Prostate gland (tissue), 2 donors: Measurements from ENCODE around the gene KMT2C.

Experiments used
- CTCF ChIP-seq, 4 experiments: fragments of 200-600 bp in 2 of 4; fragments of 450-650 bp in 2 of 4; sonication (generic) in 2 of 4; IDR thresholded peaks; 1 replicate in 3 of 4; 2 replicates in 1 of 4; pipeline ENCODE4 v1.5.1; 2016 to 2019; ENCODE audit warnings: antibody characterized with exemption in 4 of 4, mild to moderate bottlenecking in 2 of 4, moderate library complexity in 2 of 4
- POLR2AphosphoS5 ChIP-seq: sonication (generic); formaldehyde crosslinking; IDR thresholded peaks from one replicate; pipeline ENCODE4 v1.6.1; 2017; ENCODE audit warnings: antibody characterized with exemption

- TF ChIP-seq POLR2AphosphoS5 (no peak), CTCF (IDR thresholded peaks at IDR 0.05) (no peak)
Measured at GRCh38 chr7:152127229-152127628, 308.6 kb downstream of the KMT2C start.
